Left lung (tissue), 10 donors: ENCODE measurements around the gene CDH12. TPM values are rescaled to one million over a fixed set of nuclear protein-coding genes. Genes with fewer than 3 reads are reported as not detected.
A peak's percentile ranks its signal among the peaks of the same experiment; 100 is the strongest.

Experiments
- ATAC-seq: fragments of 200-7000 bp; cut with Tn5 transposase; one replicate; pipeline ENCODE4 v1.9.1; 2020; ENCODE audit warnings: moderate library complexity
- DNase-seq, 4 donors: peaks; one replicate each; pipeline ENCODE4 v3.0.0-alpha.2; 2013 to 2020
- H3K27ac ChIP-seq, 2 donors: fragments of 200-600 bp; sonication (generic) in 1 of 2; one replicate each; pipeline versions ENCODE4 v1.5.0 to v1.8.0; 2020 to 2021
- H3K27me3 ChIP-seq, 2 donors: fragments of 200-600 bp; sonication (generic) in 1 of 2; one replicate each; pipeline versions ENCODE4 v1.5.0 to v1.8.0; 2020 to 2021
- H3K36me3 ChIP-seq, 2 donors: fragments of 200-600 bp; sonication (generic) in 1 of 2; one replicate each; pipeline versions ENCODE4 v1.5.0 to v1.8.0; 2020 to 2021
- H3K4me1 ChIP-seq, 2 donors: fragments of 200-600 bp; one replicate each; pipeline ENCODE4 v1.8.0; 2021
- H3K4me3 ChIP-seq, 2 donors: fragments of 200-600 bp; sonication (generic) in 1 of 2; one replicate each; pipeline versions ENCODE4 v1.5.0 to v1.8.0; 2020 to 2021; ENCODE audit warnings: mild to moderate bottlenecking in 1 of 2
- H3K9me3 ChIP-seq, 2 donors: fragments of 200-600 bp; sonication (generic) in 1 of 2; one replicate each; pipeline versions ENCODE4 v1.5.0 to v1.8.0; 2020 to 2021
- CTCF ChIP-seq, 2 donors: fragments of 200-600 bp; sonication (generic) in 1 of 2; IDR thresholded peaks; one replicate each; pipeline versions ENCODE4 v1.5.0 to v1.8.0; 2021; ENCODE audit warnings: antibody characterized with exemption in 2 of 2
- intact Hi-C, 2 donors: fragments of 100-400 bp; cut with DNase I; formaldehyde crosslinking; loops; one replicate each; pipeline versions ENCODE4 v1.11.2 to v1.14.2; 2022
- polyA plus RNA-seq, 6 donors: library from polyadenylated mRNA; unstranded; fragments of 120-200 nt; gene quantifications; one replicate each; pipeline ENCODE4 v1.2.1, GENCODE V29; 2013; ENCODE audit not compliant: insufficient read length in 6 of 6
- total RNA-seq, 2 donors: library from RNA; stranded (reverse); fragmentation: NEBNext Ultra II Directional; extraction: Animal tissue kit (Norgen Biotek cat#: 25700); gene quantifications; one replicate each; pipeline ENCODE4 v1.2.1, GENCODE V29; 2021
- donor health status: DM: no; HTN: yes; CAD: no.
- donor health status: DM: no; HTN: no; CAD: no.

Gene CDH12
- total and polyA plus RNA-seq, 8 donors: 2.6 to 6.5 (median 5.2) TPM; not detected in 2

- no peak for ATAC-seq
- intact Hi-C loops: no loop called here
- Histone ChIP-seq H3K9me3 (no peaks in the 10 kb centered on the region), H3K27ac (no peak overlapping the region), H3K4me3 (no peak overlapping the region), H3K27me3 (no peaks in the 10 kb centered on the region), H3K36me3 (no peaks in the 10 kb centered on the region), H3K4me1 (no peaks in the 10 kb centered on the region)
- no peak for DNase-seq
- no peak for TF ChIP-seq CTCF (IDR thresholded peaks at IDR 0.05)
These were observed 1129.6 kb downstream of the CDH12 start for GRCh38 chr5:21723500-21723899.

- Histone ChIP-seq H3K27ac (no peak overlapping the region), H3K4me1 (no peaks in the 10 kb centered on the region), H3K9me3 (peaks cover 0 to 6% of the 10 kb centered on the region in 2 donors), H3K36me3 (no peaks in the 10 kb centered on the region), H3K4me3 (no peak overlapping the region), H3K27me3 (no peaks in the 10 kb centered on the region)
- intact Hi-C loops: no loop called here
- ATAC-seq (no peak), DNase-seq (peak in 1 of 4 donors; percentile 24)
- no peak for TF ChIP-seq CTCF (IDR thresholded peaks at IDR 0.05)
These were observed 1141.0 kb downstream of the CDH12 start for GRCh38 chr5:21711866-21712758.

- no peak overlapping the region for H3K27ac ChIP-seq
- intact Hi-C loops: no loop called here
- H3K27me3 ChIP-seq: no peaks in the 10 kb centered on the region
- DNase-seq (peak in 1 of 4 donors; percentile 7), ATAC-seq (no peak)
- no peak overlapping the region for H3K4me3 ChIP-seq
- no peaks in the 10 kb centered on the region for H3K4me1 ChIP-seq
- H3K36me3 ChIP-seq: no peaks in the 10 kb centered on the region
- no peaks in the 10 kb centered on the region for H3K9me3 ChIP-seq
- no peak for TF ChIP-seq CTCF (IDR thresholded peaks at IDR 0.05)
These were observed 1143.4 kb downstream of the CDH12 start for GRCh38 chr5:21709770-21710169.

- Histone ChIP-seq H3K36me3 (no peaks in the 10 kb centered on the region), H3K27ac (no peak overlapping the region), H3K4me1 (no peaks in the 10 kb centered on the region), H3K4me3 (no peak overlapping the region), H3K27me3 (no peaks in the 10 kb centered on the region), H3K9me3 (no peaks in the 10 kb centered on the region)
- no peak for TF ChIP-seq CTCF (IDR thresholded peaks at IDR 0.05)
- no peak for DNase-seq
- no peak for ATAC-seq
- intact Hi-C loops: no loop called here
These were observed 1148.0 kb downstream of the CDH12 start for GRCh38 chr5:21704974-21705668.

GRCh38 chr5:21701317-21701716 is 1151.8 kb downstream of the CDH12 start:
- DNase-seq (no peak), ATAC-seq (no peak)
- no peak for TF ChIP-seq CTCF (IDR thresholded peaks at IDR 0.05)
- Histone ChIP-seq H3K9me3 (peaks cover 0 to 6% of the 10 kb centered on the region in 2 donors), H3K36me3 (no peaks in the 10 kb centered on the region), H3K4me1 (no peaks in the 10 kb centered on the region), H3K4me3 (no peak overlapping the region), H3K27ac (no peak overlapping the region), H3K27me3 (no peaks in the 10 kb centered on the region)
- intact Hi-C loops: no loop called here
